ENCODE measurements around the gene FGF6.

Gene FGF6

GRCh38 chr12:4434301-4434700, 11.3 kb downstream of the FGF6 start:
- DNase-seq (ENCODE audit: low read depth in 1 of 2, low spot score in 1 of 2): no peak
- H3K27ac ChIP-seq (replicated peaks): peak overlapping the region; percentile 93
- H3K4me3 ChIP-seq (replicated peaks; ENCODE audit: insufficient read depth, low read length): no peak overlapping the region
- H3K27me3 ChIP-seq (ENCODE audit: insufficient read depth, poor library complexity, severe bottlenecking): no peaks in the 10 kb centered on the region
- TF ChIP-seq, protein P1, sequence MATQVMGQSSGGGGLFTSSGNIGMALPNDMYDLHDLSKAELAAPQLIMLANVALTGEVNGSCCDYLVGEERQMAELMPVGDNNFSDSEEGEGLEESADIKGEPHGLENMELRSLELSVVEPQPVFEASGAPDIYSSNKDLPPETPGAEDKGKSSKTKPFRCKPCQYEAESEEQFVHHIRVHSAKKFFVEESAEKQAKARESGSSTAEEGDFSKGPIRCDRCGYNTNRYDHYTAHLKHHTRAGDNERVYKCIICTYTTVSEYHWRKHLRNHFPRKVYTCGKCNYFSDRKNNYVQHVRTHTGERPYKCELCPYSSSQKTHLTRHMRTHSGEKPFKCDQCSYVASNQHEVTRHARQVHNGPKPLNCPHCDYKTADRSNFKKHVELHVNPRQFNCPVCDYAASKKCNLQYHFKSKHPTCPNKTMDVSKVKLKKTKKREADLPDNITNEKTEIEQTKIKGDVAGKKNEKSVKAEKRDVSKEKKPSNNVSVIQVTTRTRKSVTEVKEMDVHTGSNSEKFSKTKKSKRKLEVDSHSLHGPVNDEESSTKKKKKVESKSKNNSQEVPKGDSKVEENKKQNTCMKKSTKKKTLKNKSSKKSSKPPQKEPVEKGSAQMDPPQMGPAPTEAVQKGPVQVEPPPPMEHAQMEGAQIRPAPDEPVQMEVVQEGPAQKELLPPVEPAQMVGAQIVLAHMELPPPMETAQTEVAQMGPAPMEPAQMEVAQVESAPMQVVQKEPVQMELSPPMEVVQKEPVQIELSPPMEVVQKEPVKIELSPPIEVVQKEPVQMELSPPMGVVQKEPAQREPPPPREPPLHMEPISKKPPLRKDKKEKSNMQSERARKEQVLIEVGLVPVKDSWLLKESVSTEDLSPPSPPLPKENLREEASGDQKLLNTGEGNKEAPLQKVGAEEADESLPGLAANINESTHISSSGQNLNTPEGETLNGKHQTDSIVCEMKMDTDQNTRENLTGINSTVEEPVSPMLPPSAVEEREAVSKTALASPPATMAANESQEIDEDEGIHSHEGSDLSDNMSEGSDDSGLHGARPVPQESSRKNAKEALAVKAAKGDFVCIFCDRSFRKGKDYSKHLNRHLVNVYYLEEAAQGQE (IDR thresholded peaks at IDR 0.05; ENCODE audit: insufficient replicate concordance, low read depth): no peak
- TF ChIP-seq GABPA (IDR thresholded peaks at IDR 0.05; ENCODE audit: low read depth) (no peak), CTCF (IDR thresholded peaks at IDR 0.05; ENCODE audit: insufficient read depth, low read length) (no peak), SPI1 (IDR thresholded peaks at IDR 0.05; ENCODE audit: borderline replicate concordance, low read depth) (no peak), POLR2AphosphoS5 (IDR thresholded peaks at IDR 0.05; ENCODE audit: low read depth) (no peak)

GRCh38 chr12:4433745-4434058, 11.9 kb downstream of the FGF6 start:
- no peak for DNase-seq (ENCODE audit: low read depth in 1 of 2, low spot score in 1 of 2)
- no peaks in the 10 kb centered on the region for H3K27me3 ChIP-seq (ENCODE audit: insufficient read depth, poor library complexity, severe bottlenecking)

GRCh38 chr12:4432878-4433744, 12.5 kb downstream of the FGF6 start:
- Histone ChIP-seq H3K27me3 (ENCODE audit: insufficient read depth, poor library complexity, severe bottlenecking) (no peaks in the 10 kb centered on the region), H3K27ac (replicated peaks) (peak overlapping the region; percentile 93), H3K4me3 (replicated peaks; ENCODE audit: insufficient read depth, low read length) (no peak overlapping the region)
- TF ChIP-seq CTCF (IDR thresholded peaks at IDR 0.05; ENCODE audit: insufficient read depth, low read length) (no peak), SPI1 (IDR thresholded peaks at IDR 0.05; ENCODE audit: borderline replicate concordance, low read depth) (no peak), POLR2AphosphoS5 (IDR thresholded peaks at IDR 0.05; ENCODE audit: low read depth) (no peak), GABPA (IDR thresholded peaks at IDR 0.05; ENCODE audit: low read depth) (no peak)
- TF ChIP-seq, protein P1 (IDR thresholded peaks at IDR 0.05; ENCODE audit: insufficient replicate concordance, low read depth): no peak
- DNase-seq (ENCODE audit: low read depth in 1 of 2, low spot score in 1 of 2): no peak

More at GRCh38 chr12:4433745-4434058, 11.9 kb downstream of the FGF6 start:
- TF ChIP-seq, protein P1 (IDR thresholded peaks at IDR 0.05; ENCODE audit: insufficient replicate concordance, low read depth): no peak
- TF ChIP-seq SPI1 (IDR thresholded peaks at IDR 0.05; ENCODE audit: borderline replicate concordance, low read depth) (no peak), GABPA (IDR thresholded peaks at IDR 0.05; ENCODE audit: low read depth) (no peak), POLR2AphosphoS5 (IDR thresholded peaks at IDR 0.05; ENCODE audit: low read depth) (no peak), CTCF (IDR thresholded peaks at IDR 0.05; ENCODE audit: insufficient read depth, low read length) (no peak)
- no peak overlapping the region for H3K4me3 ChIP-seq (replicated peaks; ENCODE audit: insufficient read depth, low read length)
- peak overlapping the region; percentile 93 for H3K27ac ChIP-seq (replicated peaks)
